ENCODE results near the gene FER.

Gene FER

GRCh38 chr5:108925073-108925472 lies 177.4 kb downstream of the FER start:
- DNase-seq, result no peak
- Histone ChIP-seq H3K9me3 (no peaks in the 10 kb centered on the region), H3K36me3 (no peaks in the 10 kb centered on the region), H3K27me3 (no peaks in the 10 kb centered on the region), H3K4me1 (no peaks in the 10 kb centered on the region), H3K4me3 (ENCODE audit: low read depth, low read length) (no peak overlapping the region)
- TF ChIP-seq, protein P1, sequence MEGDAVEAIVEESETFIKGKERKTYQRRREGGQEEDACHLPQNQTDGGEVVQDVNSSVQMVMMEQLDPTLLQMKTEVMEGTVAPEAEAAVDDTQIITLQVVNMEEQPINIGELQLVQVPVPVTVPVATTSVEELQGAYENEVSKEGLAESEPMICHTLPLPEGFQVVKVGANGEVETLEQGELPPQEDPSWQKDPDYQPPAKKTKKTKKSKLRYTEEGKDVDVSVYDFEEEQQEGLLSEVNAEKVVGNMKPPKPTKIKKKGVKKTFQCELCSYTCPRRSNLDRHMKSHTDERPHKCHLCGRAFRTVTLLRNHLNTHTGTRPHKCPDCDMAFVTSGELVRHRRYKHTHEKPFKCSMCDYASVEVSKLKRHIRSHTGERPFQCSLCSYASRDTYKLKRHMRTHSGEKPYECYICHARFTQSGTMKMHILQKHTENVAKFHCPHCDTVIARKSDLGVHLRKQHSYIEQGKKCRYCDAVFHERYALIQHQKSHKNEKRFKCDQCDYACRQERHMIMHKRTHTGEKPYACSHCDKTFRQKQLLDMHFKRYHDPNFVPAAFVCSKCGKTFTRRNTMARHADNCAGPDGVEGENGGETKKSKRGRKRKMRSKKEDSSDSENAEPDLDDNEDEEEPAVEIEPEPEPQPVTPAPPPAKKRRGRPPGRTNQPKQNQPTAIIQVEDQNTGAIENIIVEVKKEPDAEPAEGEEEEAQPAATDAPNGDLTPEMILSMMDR (IDR thresholded peaks at IDR 0.05; ENCODE audit: low read depth, low read length), result no peak

GRCh38 chr5:108930107-108930506 lies 182.4 kb downstream of the FER start:
- Histone ChIP-seq H3K4me1 (no peaks in the 10 kb centered on the region), H3K27me3 (no peaks in the 10 kb centered on the region), H3K4me3 (ENCODE audit: low read depth, low read length) (no peak overlapping the region), H3K36me3 (no peaks in the 10 kb centered on the region), H3K9me3 (no peaks in the 10 kb centered on the region)
- TF ChIP-seq, protein P1 (IDR thresholded peaks at IDR 0.05; ENCODE audit: low read depth, low read length), result no peak
- DNase-seq, result no peak

DNA sequence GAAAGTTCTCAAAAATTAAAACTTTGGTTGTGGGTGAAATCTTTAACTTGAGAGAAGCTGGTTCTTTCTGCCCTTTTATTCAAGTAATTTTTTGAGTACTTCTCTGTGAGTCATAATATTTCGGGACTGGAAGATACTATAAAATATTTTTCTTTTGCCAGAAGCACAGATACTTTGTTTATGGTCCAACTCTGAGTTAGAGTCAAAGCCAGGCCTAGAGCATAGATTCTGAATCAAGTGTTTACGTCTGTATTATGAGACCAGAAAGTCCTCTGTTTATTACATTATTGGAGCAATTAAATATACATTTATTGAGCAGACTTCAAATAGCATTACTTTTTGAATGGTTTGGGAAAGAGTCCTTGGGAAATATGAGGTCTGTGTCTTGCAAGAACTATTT lies 187.9 kb downstream of the FER start:
- Histone ChIP-seq H3K36me3 (no peaks in the 10 kb centered on the region), H3K4me1 (no peaks in the 10 kb centered on the region), H3K27me3 (no peaks in the 10 kb centered on the region), H3K4me3 (ENCODE audit: low read depth, low read length) (no peak overlapping the region), H3K9me3 (no peaks in the 10 kb centered on the region)
- DNase-seq, result no peak
- TF ChIP-seq, protein P1 (IDR thresholded peaks at IDR 0.05; ENCODE audit: low read depth, low read length), result no peak

DNA sequence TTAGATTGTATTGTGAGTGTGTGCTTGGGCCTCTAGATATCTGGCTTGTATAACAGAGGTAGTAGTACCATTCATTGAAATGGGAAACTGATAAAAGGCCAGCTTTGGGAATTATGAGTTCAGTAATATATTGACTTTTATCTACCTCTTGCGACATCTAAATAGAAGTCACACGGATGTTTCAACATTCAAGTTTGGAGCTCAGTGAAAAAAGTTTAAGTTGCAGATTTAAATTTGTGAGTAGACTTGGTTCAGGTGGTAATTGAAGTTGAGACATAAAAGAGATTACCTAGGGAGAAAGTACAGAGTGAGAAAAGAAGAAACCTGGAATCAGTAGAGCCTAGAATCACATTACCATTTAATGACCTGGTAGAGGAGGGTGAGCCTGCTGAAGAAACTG lies 189.5 kb downstream of the FER start:
- Histone ChIP-seq H3K9me3 (no peaks in the 10 kb centered on the region), H3K4me1 (no peaks in the 10 kb centered on the region), H3K36me3 (no peaks in the 10 kb centered on the region), H3K4me3 (ENCODE audit: low read depth, low read length) (no peak overlapping the region), H3K27me3 (no peaks in the 10 kb centered on the region)
- no peak for DNase-seq
- TF ChIP-seq, protein P1 (IDR thresholded peaks at IDR 0.05; ENCODE audit: low read depth, low read length), result no peak

DNA sequence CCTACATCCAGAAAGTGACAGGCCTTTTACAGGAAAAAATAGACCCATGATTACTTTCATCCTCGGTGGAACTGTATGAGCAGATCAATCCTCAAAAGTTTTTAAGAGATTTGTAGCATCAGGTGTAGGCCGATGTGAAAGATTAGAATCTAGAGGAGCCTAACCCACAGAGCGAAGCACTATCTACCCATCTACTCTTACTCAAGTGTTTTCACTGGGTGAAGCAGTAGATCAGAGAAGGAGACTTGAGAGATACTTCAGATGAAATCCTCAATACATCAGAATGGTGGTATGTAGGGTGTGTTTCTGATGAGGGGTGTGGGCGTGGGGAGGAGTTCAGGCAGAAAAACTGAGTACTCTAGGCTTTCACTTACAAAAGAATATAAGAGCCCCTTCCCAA lies 192.8 kb downstream of the FER start:
- H3K36me3 ChIP-seq, result no peaks in the 10 kb centered on the region
- TF ChIP-seq, protein P1 (IDR thresholded peaks at IDR 0.05; ENCODE audit: low read depth, low read length), result no peak
- no peaks in the 10 kb centered on the region for H3K9me3 ChIP-seq
- H3K4me3 ChIP-seq (ENCODE audit: low read depth, low read length), result no peak overlapping the region
- H3K4me1 ChIP-seq, result no peaks in the 10 kb centered on the region
- H3K27me3 ChIP-seq, result no peaks in the 10 kb centered on the region
- DNase-seq, result no peak

GRCh38 chr5:108941746-108942145 lies 194.0 kb downstream of the FER start:
- H3K9me3 ChIP-seq, result no peaks in the 10 kb centered on the region
- DNase-seq, result no peak
- H3K27me3 ChIP-seq, result no peaks in the 10 kb centered on the region
- H3K36me3 ChIP-seq, result no peaks in the 10 kb centered on the region
- TF ChIP-seq, protein P1 (IDR thresholded peaks at IDR 0.05; ENCODE audit: low read depth, low read length), result no peak
- H3K4me3 ChIP-seq (ENCODE audit: low read depth, low read length), result no peak overlapping the region
- H3K4me1 ChIP-seq, result no peaks in the 10 kb centered on the region

Measured in BE2C (cell line).